GM12891 (cell line): ENCODE measurements around the gene ACAP1.
A peak's percentile ranks its signal among the peaks of the same experiment; 100 is the strongest.
"Not testable (repeated sequence)": the region's sequence is repeated elsewhere in the genome, so short reads cannot be mapped to it uniquely, and the experiment has no call there.

Experiments
- DNase-seq: peaks from one replicate; pipeline ENCODE4 v3.0.0; 2011; ENCODE audit warnings: low spot score; ENCODE audit not compliant: insufficient read length
- FAIRE-seq: peaks from 2 replicates; lab custom pipeline; 2011; peaks lifted over from hg19 to GRCh38; lab: Jason Lieb, UNC
- PAX5 ChIP-seq: IDR thresholded peaks from 2 replicates; pipeline ENCODE4 v1.6.1; 2011; ENCODE audit warnings: low read length, moderate library complexity, mild to moderate bottlenecking; ENCODE audit not compliant: insufficient read depth, severe bottlenecking
- POLR2A ChIP-seq: IDR thresholded peaks from 2 replicates; pipeline ENCODE4 v1.6.1; 2011; ENCODE audit warnings: low read depth, low read length, control low read depth
- POLR2AphosphoS5 ChIP-seq: IDR thresholded peaks from 2 replicates; pipeline ENCODE4 v1.6.1; 2011; ENCODE audit warnings: low read depth, low read length, control low read depth
- POU2F2 ChIP-seq: IDR thresholded peaks from 2 replicates; pipeline ENCODE4 v1.6.1; 2011; ENCODE audit warnings: low read depth, mild to moderate bottlenecking, control low read depth, low read length, moderate library complexity
- SPI1 ChIP-seq: IDR thresholded peaks from 2 replicates; pipeline ENCODE4 v1.6.1; 2011; ENCODE audit warnings: low read depth, low read length, control low read depth
- TAF1 ChIP-seq: IDR thresholded peaks from 2 replicates; pipeline ENCODE4 v1.6.1; 2011; ENCODE audit warnings: low read depth, low read length, control low read depth

ACAP1 gene

GRCh38 chr17:7352910-7353635, 16.7 kb downstream of the ACAP1 start:
- TF ChIP-seq PAX5: no peak
- no peak for TF ChIP-seq SPI1
- no peak for TF ChIP-seq TAF1
- TF ChIP-seq POLR2A: no peak
- TF ChIP-seq POU2F2: no peak
- no peak for TF ChIP-seq POLR2AphosphoS5
- FAIRE-seq (no peak), DNase-seq (no peak)

DNA sequence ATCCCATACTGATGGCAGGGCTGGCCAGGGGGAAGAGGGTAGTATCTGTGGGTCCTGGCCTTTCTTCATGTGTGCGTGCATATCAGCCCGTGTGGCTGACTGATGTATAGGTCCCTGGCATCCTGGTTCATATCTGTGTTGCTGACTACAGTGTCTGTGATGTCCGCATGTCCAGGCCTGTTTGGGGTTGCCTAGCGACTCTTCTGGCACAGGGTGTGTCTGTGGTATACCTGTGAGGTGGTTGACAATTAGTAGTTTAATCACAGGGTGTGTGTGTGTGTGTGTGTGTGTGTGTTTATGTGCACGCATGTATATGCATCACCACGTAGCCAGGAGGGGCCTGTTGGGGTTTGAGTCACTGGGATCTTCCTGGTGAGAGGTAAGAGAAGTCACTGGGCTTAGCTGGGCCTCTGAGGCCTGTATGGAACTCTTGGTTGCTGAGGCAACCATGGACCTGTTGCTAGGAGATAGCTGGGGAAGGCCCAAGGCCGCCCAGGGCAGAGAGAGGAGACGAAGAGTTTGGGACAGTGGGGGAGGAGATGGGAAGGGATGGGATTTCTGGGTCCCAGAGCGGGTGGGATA, 18.0 kb downstream of the ACAP1 start:
- TF ChIP-seq POU2F2 (peak; percentile 56; the same call in 1 of the 2 replicates), POLR2A (no peak)
- FAIRE-seq: peak; percentile 78
- DNase-seq: no peak

- no peak for DNase-seq
- TF ChIP-seq TAF1: no peak
- TF ChIP-seq PAX5: no peak
- no peak for TF ChIP-seq POU2F2
- TF ChIP-seq POLR2A: no peak
- FAIRE-seq: no peak
These were observed 18.7 kb downstream of the ACAP1 start, which contains the start of gene TMEM95 for GRCh38 chr17:7355053-7355452. TMEM95 (plus strand) TSS chr17:7355156; CDS start chr17:7355205, 49 bp downstream.

GRCh38 chr17:7355573-7355972, 19.2 kb downstream of the ACAP1 start:
- FAIRE-seq (no peak), DNase-seq (no peak)
- TF ChIP-seq POLR2AphosphoS5 (no peak), POLR2A (no peak), SPI1 (no peak), TAF1 (no peak), POU2F2 (no peak), PAX5 (no peak)

DNA sequence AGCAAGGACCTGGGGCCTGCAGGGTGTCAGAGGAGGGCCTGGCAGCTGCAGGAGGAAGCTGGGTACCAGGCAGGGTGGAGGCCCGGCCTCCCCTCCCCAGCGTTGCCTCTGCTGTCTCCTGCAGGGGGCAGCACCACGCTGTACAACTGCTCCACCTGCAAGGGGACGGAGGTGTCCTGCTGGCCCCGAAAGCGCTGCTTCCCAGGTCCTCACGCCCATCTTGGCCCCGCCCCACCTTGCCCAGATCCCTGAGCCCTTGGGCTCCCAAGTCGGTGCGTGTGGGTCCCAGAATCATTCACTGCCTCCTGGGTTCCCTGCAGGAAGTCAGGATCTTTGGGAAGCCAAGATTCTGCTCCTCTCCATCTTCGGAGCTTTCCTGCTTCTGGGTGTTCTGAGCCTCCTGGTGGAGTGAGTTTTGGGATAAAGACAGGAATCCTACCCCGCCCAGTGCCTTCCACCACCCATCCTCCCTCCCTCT, 19.8 kb downstream of the ACAP1 start:
- peak; percentile 83 for DNase-seq

GRCh38 chr17:7356756-7357155, 20.4 kb downstream of the ACAP1 start:
- TF ChIP-seq POLR2AphosphoS5 (no peak), POLR2A (no peak), PAX5 (no peak), SPI1 (no peak), TAF1 (no peak), POU2F2 (no peak)
- DNase-seq: no peak
- no peak for FAIRE-seq

More for the DNA sequence above, 19.8 kb downstream of the ACAP1 start:
- TF ChIP-seq POLR2A (no peak), SPI1 (peak; percentile 5; the same call in 1 of the 2 replicates), PAX5 (no peak)
- FAIRE-seq: peak; percentile 99

DNA sequence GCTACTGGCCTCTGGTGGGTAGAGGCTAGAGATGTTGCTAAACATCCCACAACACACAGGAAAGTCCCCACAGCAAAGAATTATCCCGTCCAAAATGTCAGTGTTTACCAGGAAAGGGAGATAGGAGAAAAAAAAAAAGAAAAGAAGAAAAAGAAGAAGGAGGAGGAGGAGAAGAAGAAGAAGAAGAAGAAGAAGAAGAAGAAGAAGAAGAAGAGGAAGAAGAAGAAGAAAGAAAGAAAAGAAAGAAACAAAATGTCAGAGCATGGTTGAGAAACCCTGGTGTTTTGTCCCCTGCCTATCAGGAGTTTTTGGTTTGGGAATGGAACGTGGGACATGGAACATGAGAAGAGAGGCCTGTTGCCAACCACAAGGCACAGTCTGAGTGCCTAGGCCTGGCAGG, 21.1 kb downstream of the ACAP1 start:
- no peak for DNase-seq
- TF ChIP-seq POLR2AphosphoS5 (no peak), POU2F2 (no peak), SPI1 (no peak), TAF1 (no peak), PAX5 (no peak), POLR2A (no peak)
- no peak for FAIRE-seq

DNA sequence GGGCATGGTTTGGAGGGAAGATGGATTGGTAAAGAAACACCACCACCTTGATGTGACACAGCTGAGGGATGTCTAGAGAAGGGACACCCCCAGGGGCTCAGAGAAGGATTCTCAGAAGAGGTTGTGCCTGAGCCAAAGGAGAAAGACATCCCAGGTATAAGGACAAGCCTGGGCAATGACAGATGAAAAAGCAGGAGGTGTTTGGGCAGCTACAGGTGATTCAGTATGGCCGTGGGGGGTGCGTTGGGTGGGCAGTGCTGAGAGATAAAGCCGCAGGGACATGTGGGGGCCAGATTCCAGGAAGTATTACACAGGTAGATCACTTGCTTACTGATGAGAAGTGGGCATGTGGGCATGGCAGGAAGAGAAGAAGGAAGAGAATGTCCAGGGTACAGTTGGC, 25.6 kb downstream of the ACAP1 start:
- FAIRE-seq (no peak), DNase-seq (no peak)
- no peak for TF ChIP-seq SPI1
- TF ChIP-seq POU2F2: no peak
- TF ChIP-seq POLR2AphosphoS5: no peak
- TF ChIP-seq TAF1: no peak
- no peak for TF ChIP-seq POLR2A
- TF ChIP-seq PAX5: no peak

GRCh38 chr17:7363311-7363710, 27.0 kb downstream of the ACAP1 start:
- DNase-seq (no peak), FAIRE-seq (no peak)
- TF ChIP-seq POLR2AphosphoS5: no peak
- TF ChIP-seq SPI1: no peak
- TF ChIP-seq POU2F2: no peak
- TF ChIP-seq TAF1: no peak
- TF ChIP-seq POLR2A: no peak
- no peak for TF ChIP-seq PAX5

DNA sequence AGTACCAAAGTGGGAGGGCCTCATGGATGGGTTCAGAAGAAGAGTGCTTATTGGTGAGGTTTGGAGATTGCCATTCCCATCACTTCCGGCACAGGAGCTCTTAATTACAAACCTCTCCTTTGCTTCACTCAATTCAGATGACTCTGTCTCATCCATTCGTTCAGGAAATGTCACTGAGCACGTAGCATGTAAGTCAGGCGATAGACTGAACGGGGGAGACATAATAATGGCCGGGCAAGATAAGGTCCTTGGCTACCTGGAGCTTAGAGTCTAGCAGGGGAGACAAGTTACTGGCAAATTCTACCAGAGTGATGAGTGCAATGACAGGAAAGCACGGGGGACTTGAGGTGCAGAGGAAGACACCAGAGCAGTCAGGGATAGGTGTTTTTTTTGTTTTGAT, 29.6 kb downstream of the ACAP1 start:
- not testable (repeated sequence) for DNase-seq
- peak; percentile 78 for FAIRE-seq
